Gastrocnemius medialis (tissue), 4 donors: ENCODE results near the gene GCSH.

Source experiments
- CTCF ChIP-seq, 5 experiments: fragments of 450-650 bp in 3 of 5; fragments of 200-600 bp in 2 of 5; sonication (generic) in 2 of 5; IDR thresholded peaks in 4 of 5; conservative IDR thresholded peaks in 1 of 5; 1 replicate in 4 of 5; 2 replicates in 1 of 5; pipeline ENCODE4 v1.5.1; 2016 to 2019; ENCODE audit warnings: antibody characterized with exemption in 5 of 5, mild to moderate bottlenecking in 3 of 5, moderate library complexity in 3 of 5
- POLR2A ChIP-seq, 2 donors: fragments of 450-650 bp; IDR thresholded peaks; one replicate each; pipeline ENCODE4 v1.6.1; 2017; ENCODE audit warnings: antibody characterized with exemption in 2 of 2, mild to moderate bottlenecking in 2 of 2, moderate library complexity in 2 of 2

DNA sequence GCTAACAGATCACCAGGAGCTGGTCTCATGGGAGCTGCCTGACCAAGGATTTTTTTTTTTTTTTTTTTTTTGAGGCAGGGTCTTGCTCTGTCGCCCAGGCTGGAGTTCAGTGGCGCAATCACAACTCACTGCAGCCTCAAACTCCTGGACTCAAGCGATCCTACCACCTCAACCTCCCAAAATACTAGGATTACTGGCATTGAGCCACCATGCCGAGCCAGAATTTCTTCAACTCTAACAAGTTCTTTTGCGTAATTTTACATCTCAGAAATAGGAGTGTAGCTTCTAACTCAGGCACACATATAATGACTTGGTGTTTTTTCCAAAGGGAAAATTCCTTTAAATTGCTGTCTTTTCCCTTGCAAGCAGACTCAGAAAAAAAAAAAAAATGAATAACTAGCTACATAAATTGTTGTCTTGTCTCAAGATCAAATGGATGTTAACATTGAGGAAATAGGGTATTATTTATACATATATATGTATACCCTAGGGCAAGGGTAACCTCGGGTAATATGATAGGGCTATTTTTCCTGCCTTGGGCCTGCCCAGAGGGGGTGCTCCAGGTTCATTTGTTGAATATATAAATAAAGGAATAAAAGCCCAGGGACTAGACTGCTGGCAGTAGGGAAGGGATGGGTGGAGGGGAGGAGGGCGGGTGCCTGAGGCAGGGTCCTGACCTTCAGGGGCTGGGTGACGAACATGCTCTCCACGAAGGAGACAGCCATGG, 42.8 kb upstream of the GCSH start:
- no peak for TF ChIP-seq CTCF (IDR thresholded peaks at IDR 0.05 in 4 of 5, conservative IDR thresholded peaks at IDR 0.05 in 1 of 5)
- no peak for TF ChIP-seq POLR2A (IDR thresholded peaks at IDR 0.05)
